NCI-H2029 (cell line): ENCODE measurements around the gene KRT72.
A peak's percentile ranks its signal among the peaks of the same experiment; 100 is the strongest.

ENCODE experiments used
- DNase-seq: peaks from one replicate; lab custom pipeline; 2025; lab: John Stamatoyannopoulos, UW

The KRT72 gene

GRCh38 chr12:52541709-52542108, 59.6 kb downstream of the KRT72 start:
- no peak for DNase-seq

GRCh38 chr12:52540531-52540930, 60.7 kb downstream of the KRT72 start:
- DNase-seq: no peak

- no peak for DNase-seq
These were observed 61.5 kb downstream of the KRT72 start for GRCh38 chr12:52539821-52540173.

GRCh38 chr12:52539083-52539820, 62.0 kb downstream of the KRT72 start:
- peak; percentile 80 for DNase-seq

GRCh38 chr12:52537101-52537500, 64.2 kb downstream of the KRT72 start:
- no peak for DNase-seq
